HepG2 (cell line): ENCODE data around the gene HSPA5. TPM values are rescaled to one million over a fixed set of nuclear protein-coding genes. Genes with fewer than 3 reads are reported as not detected.

Experiments used
- BCL6 ChIP-seq: IDR thresholded peaks from 2 replicates; pipeline ENCODE4 v1.6.1; 2016; ENCODE audit warnings: missing genetic modification reagents, missing compliant biosample characterization
- BHLHE40 ChIP-seq: IDR thresholded peaks from 2 replicates; pipeline ENCODE4 v1.6.1; 2011; ENCODE audit warnings: low read length, improper control_type of control experiment
- CEBPG ChIP-seq: IDR thresholded peaks from 2 replicates; pipeline ENCODE4 v1.6.1; 2016
- GZF1 ChIP-seq: sonication (generic); formaldehyde crosslinking; IDR thresholded peaks from 2 replicates; pipeline ENCODE4 v1.5.1; 2020; ENCODE audit warnings: mild to moderate bottlenecking, missing genetic modification reagents
- HDAC1 ChIP-seq: sonication (generic); formaldehyde crosslinking; IDR thresholded peaks from 2 replicates; pipeline ENCODE4 v1.5.1; 2020; ENCODE audit warnings: mild to moderate bottlenecking, missing genetic modification reagents
- KLF13 ChIP-seq: sonication (generic); formaldehyde crosslinking; IDR thresholded peaks from 2 replicates; pipeline ENCODE4 v1.4.0; 2020; ENCODE audit warnings: mild to moderate bottlenecking, missing genetic modification reagents
- KLF9 ChIP-seq: IDR thresholded peaks from 2 replicates; pipeline ENCODE4 v1.6.1; 2016; ENCODE audit warnings: low read depth
- MZF1 ChIP-seq: sonication (generic); formaldehyde crosslinking; IDR thresholded peaks from 2 replicates; pipeline ENCODE4 v1.8.1; 2023; ENCODE audit warnings: mild to moderate bottlenecking, missing genetic modification reagents, borderline replicate concordance
- NR2F1 ChIP-seq, 2 experiments: fragments of 450-650 bp in 1 of 2; formaldehyde crosslinking in 1 of 2; IDR thresholded peaks; 2 replicates each; pipeline versions ENCODE4 v1.5.0 to v1.6.1; 2016 to 2020; ENCODE audit warnings: mild to moderate bottlenecking in 1 of 2, missing compliant biosample characterization in 1 of 2, missing genetic modification reagents in 1 of 2, moderate library complexity in 1 of 2
- PAF1 ChIP-seq: IDR thresholded peaks from 2 replicates; pipeline ENCODE4 v1.6.1; 2016; ENCODE audit warnings: missing genetic modification reagents, missing compliant biosample characterization
- POLR2G ChIP-seq: fragments of 200-400 bp; formaldehyde crosslinking; IDR thresholded peaks from 2 replicates; pipeline ENCODE4 v1.6.1; 2018; ENCODE audit warnings: mild to moderate bottlenecking, low read depth, low read length, moderate library complexity
- SNRNP70 ChIP-seq: fragments of 200-400 bp; formaldehyde crosslinking; IDR thresholded peaks from 2 replicates; pipeline ENCODE4 v1.6.1; 2017; ENCODE audit warnings: mild to moderate bottlenecking, low read depth, low read length, moderate library complexity
- THYN1 ChIP-seq: sonication (generic); formaldehyde crosslinking; IDR thresholded peaks from 2 replicates; pipeline ENCODE4 v1.8.1; 2023; ENCODE audit warnings: low read depth, mild to moderate bottlenecking, moderate library complexity, missing genetic modification reagents, borderline replicate concordance
- ZNF160 ChIP-seq: sonication (generic); formaldehyde crosslinking; IDR thresholded peaks from 2 replicates; pipeline ENCODE4 v1.8.0; 2022; ENCODE audit warnings: mild to moderate bottlenecking, inconsistent platforms, missing genetic modification reagents
- ZNF230 ChIP-seq: sonication (generic); formaldehyde crosslinking; IDR thresholded peaks from 2 replicates; pipeline ENCODE4 v1.4.0; 2020; ENCODE audit warnings: mild to moderate bottlenecking, missing genetic modification reagents
- ZNF570 ChIP-seq: sonication (generic); formaldehyde crosslinking; IDR thresholded peaks from 2 replicates; pipeline ENCODE4 v1.4.0; 2020; ENCODE audit warnings: mild to moderate bottlenecking, missing genetic modification reagents, borderline replicate concordance
- polyA plus RNA-seq, 8 experiments: library from polyadenylated mRNA; depleted of rRNA in 3 of 8; stranded (reverse) in 7 of 8; unstranded in 1 of 8; fragments of >200 nt; fragmentation: Illumina TruSeq in 4 of 8; extraction: Trizol in 4 of 8; gene quantifications; 2 replicates each; pipeline versions ENCODE4 v1.2.1 to v1.2.3, GENCODE V29; 2011 to 2016; ENCODE audit warnings: low read depth in 4 of 8, missing spikeins in 1 of 8, mixed read lengths in 1 of 8; ENCODE audit not compliant: insufficient read depth in 1 of 8
- total RNA-seq, 5 experiments: library from RNA; depleted of rRNA; stranded (reverse); fragments of >200 nt; fragmentation: Illumina TruSeq; extraction: Trizol; gene quantifications; 2 replicates each; pipeline ENCODE4 v1.2.3, GENCODE V29; 2016; ENCODE audit warnings: low read depth in 1 of 5
- TF ChIP-seq, protein P1 (sequence below): sonication (generic); formaldehyde crosslinking; conservative IDR thresholded peaks from 2 replicates; pipeline ENCODE4 v1.8.0; 2022; ENCODE audit warnings: mild to moderate bottlenecking, moderate library complexity, missing genetic modification reagents
- TF ChIP-seq, protein P2 (sequence below): sonication (generic); formaldehyde crosslinking; IDR thresholded peaks from 2 replicates; pipeline ENCODE4 v1.5.1; 2020; ENCODE audit warnings: mild to moderate bottlenecking, missing genetic modification reagents, moderate library complexity
- TF ChIP-seq, protein P3 (sequence below): sonication (generic); formaldehyde crosslinking; IDR thresholded peaks from 2 replicates; pipeline ENCODE4 v1.4.0; 2020; ENCODE audit warnings: missing genetic modification reagents
- TF ChIP-seq, protein P4 (sequence below): sonication (generic); formaldehyde crosslinking; IDR thresholded peaks from 2 replicates; pipeline ENCODE4 v1.9.0; 2021; ENCODE audit warnings: missing genetic modification reagents, borderline replicate concordance

The HSPA5 gene
- total and polyA plus RNA-seq, 2 of the 13 experiments (the other 11 are each of a cell fraction or from before 2014, with no cell fraction given) = 201 to 206 TPM

DNA sequence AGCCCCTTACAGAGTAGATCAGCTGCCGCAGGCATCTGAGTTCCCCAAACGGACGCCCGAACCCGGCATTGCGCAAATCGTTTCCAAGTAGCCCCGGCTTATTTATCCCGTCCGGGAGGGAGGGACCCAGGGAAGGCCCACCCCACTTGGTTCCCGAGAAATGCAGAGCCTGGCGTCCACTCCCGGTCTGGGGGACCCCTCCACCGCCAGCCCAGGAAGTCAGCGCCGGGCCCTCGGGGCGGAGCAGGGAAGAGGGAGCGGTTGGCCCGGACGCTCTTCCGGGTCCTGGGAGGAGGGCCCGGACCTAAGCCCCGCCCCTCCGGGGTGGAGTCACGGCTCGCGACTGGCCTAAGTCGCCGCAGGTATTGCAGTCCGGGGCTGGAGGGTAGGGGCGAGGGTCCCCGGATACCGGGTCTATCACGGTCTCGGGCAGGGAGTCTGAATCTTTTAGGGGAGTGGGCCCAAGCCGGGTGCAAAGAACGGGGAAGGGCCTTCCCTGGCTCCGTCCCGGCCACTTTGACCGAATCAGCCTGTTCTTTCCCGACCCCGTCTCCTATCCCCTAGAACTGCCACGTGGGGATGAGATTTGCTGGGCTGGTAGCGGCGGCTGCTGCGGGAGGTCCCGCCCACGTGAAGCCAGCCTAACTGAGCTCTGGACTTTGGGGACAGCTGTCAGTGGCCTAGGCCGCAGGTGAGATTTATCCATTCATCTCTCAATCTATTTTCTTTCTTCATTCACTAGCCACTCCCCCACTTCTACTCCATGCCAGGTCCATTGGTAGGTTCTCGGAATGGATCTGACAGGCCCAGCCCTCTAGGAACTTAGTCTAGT is 40.7 kb downstream of the HSPA5 start, which contains the start of gene RABEPK (continued):
- TF ChIP-seq, protein P1, sequence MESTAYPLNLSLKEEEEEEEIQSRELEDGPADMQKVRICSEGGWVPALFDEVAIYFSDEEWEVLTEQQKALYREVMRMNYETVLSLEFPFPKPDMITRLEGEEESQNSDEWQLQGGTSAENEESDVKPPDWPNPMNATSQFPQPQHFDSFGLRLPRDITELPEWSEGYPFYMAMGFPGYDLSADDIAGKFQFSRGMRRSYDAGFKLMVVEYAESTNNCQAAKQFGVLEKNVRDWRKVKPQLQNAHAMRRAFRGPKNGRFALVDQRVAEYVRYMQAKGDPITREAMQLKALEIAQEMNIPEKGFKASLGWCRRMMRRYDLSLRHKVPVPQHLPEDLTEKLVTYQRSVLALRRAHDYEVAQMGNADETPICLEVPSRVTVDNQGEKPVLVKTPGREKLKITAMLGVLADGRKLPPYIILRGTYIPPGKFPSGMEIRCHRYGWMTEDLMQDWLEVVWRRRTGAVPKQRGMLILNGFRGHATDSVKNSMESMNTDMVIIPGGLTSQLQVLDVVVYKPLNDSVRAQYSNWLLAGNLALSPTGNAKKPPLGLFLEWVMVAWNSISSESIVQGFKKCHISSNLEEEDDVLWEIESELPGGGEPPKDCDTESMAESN (CRISPR knock-in tag) = no peak; the same call in 1 of the 2 replicates
- TF ChIP-seq BCL6 = peak; percentile 13
- TF ChIP-seq, protein P2, sequence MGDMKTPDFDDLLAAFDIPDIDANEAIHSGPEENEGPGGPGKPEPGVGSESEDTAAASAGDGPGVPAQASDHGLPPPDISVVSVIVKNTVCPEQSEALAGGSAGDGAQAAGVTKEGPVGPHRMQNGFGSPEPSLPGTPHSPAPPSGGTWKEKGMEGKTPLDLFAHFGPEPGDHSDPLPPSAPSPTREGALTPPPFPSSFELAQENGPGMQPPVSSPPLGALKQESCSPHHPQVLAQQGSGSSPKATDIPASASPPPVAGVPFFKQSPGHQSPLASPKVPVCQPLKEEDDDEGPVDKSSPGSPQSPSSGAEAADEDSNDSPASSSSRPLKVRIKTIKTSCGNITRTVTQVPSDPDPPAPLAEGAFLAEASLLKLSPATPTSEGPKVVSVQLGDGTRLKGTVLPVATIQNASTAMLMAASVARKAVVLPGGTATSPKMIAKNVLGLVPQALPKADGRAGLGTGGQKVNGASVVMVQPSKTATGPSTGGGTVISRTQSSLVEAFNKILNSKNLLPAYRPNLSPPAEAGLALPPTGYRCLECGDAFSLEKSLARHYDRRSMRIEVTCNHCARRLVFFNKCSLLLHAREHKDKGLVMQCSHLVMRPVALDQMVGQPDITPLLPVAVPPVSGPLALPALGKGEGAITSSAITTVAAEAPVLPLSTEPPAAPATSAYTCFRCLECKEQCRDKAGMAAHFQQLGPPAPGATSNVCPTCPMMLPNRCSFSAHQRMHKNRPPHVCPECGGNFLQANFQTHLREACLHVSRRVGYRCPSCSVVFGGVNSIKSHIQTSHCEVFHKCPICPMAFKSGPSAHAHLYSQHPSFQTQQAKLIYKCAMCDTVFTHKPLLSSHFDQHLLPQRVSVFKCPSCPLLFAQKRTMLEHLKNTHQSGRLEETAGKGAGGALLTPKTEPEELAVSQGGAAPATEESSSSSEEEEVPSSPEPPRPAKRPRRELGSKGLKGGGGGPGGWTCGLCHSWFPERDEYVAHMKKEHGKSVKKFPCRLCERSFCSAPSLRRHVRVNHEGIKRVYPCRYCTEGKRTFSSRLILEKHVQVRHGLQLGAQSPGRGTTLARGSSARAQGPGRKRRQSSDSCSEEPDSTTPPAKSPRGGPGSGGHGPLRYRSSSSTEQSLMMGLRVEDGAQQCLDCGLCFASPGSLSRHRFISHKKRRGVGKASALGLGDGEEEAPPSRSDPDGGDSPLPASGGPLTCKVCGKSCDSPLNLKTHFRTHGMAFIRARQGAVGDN (CRISPR knock-in tag) = peak; percentile 89
- TF ChIP-seq ZNF570 (CRISPR knock-in tag) = no peak
- peak; percentile 44; the same call in 1 of the 2 replicates for TF ChIP-seq KLF13 (CRISPR knock-in tag)
- TF ChIP-seq PAF1 (CRISPR knock-in tag) = no peak
- TF ChIP-seq, protein P3, sequence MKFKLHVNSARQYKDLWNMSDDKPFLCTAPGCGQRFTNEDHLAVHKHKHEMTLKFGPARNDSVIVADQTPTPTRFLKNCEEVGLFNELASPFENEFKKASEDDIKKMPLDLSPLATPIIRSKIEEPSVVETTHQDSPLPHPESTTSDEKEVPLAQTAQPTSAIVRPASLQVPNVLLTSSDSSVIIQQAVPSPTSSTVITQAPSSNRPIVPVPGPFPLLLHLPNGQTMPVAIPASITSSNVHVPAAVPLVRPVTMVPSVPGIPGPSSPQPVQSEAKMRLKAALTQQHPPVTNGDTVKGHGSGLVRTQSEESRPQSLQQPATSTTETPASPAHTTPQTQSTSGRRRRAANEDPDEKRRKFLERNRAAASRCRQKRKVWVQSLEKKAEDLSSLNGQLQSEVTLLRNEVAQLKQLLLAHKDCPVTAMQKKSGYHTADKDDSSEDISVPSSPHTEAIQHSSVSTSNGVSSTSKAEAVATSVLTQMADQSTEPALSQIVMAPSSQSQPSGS (CRISPR knock-in tag) = no peak
- TF ChIP-seq THYN1 (CRISPR knock-in tag) = no peak
- peak; percentile 94 for TF ChIP-seq POLR2G
- TF ChIP-seq KLF9 = no peak; the same call in 1 of the 2 replicates
- peak; percentile 91 for TF ChIP-seq HDAC1 (CRISPR knock-in tag)
- no peak for TF ChIP-seq ZNF160
- TF ChIP-seq, protein P4, sequence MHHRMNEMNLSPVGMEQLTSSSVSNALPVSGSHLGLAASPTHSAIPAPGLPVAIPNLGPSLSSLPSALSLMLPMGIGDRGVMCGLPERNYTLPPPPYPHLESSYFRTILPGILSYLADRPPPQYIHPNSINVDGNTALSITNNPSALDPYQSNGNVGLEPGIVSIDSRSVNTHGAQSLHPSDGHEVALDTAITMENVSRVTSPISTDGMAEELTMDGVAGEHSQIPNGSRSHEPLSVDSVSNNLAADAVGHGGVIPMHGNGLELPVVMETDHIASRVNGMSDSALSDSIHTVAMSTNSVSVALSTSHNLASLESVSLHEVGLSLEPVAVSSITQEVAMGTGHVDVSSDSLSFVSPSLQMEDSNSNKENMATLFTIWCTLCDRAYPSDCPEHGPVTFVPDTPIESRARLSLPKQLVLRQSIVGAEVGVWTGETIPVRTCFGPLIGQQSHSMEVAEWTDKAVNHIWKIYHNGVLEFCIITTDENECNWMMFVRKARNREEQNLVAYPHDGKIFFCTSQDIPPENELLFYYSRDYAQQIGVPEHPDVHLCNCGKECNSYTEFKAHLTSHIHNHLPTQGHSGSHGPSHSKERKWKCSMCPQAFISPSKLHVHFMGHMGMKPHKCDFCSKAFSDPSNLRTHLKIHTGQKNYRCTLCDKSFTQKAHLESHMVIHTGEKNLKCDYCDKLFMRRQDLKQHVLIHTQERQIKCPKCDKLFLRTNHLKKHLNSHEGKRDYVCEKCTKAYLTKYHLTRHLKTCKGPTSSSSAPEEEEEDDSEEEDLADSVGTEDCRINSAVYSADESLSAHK (CRISPR knock-in tag) = no peak
- TF ChIP-seq MZF1 (CRISPR knock-in tag) = no peak
- no peak for TF ChIP-seq SNRNP70
- TF ChIP-seq NR2F1 (CRISPR knock-in tag; IDR thresholded peaks at IDR 0.05) = no peak
- TF ChIP-seq ZNF230 = 0 out of 2 replicates have a peak, but pooled peaks have one; percentile 40
- peak; percentile 62; the same call in 1 of the 2 replicates for TF ChIP-seq GZF1 (CRISPR knock-in tag)
- TF ChIP-seq CEBPG (CRISPR knock-in tag) = peak; percentile 84
- TF ChIP-seq BHLHE40 = no peak
